GM23338 (cell line): ENCODE data around the gene CCNG2. TPM values are rescaled to one million over a fixed set of nuclear protein-coding genes. Genes with fewer than 3 reads are reported as not detected.

Source experiments
- ATAC-seq: fragments of 200-7000 bp; cut with Tn5 transposase; 3 replicates; pipeline ENCODE4 v1.9.1; 2020
- DNase-seq: peaks from one replicate; pipeline ENCODE4 v3.0.0-alpha.2; 2015; ENCODE audit warnings: low spot score
- H2AFZ ChIP-seq: fragments of 200-600 bp; sonication (generic); 2 replicates; pipeline ENCODE4 v1.8.0; 2016; ENCODE audit warnings: antibody characterized with exemption, mild to moderate bottlenecking, moderate library complexity
- H3F3A ChIP-seq: fragments of 200-600 bp; sonication (generic); replicated peaks from 2 replicates; pipeline ENCODE4 v1.8.0; 2017; ENCODE audit warnings: antibody characterized with exemption, mixed run types, low read depth
- H3K27ac ChIP-seq: fragments of 200-600 bp; sonication (generic); 2 replicates; pipeline ENCODE4 v1.6.1; 2016; ENCODE audit warnings: low read depth
- H3K27me3 ChIP-seq: fragments of 200-600 bp; sonication (generic); 2 replicates; pipeline ENCODE4 v1.8.0; 2016; ENCODE audit warnings: mild to moderate bottlenecking, mixed run types, moderate library complexity; ENCODE audit not compliant: insufficient read depth
- H3K36me3 ChIP-seq: fragments of 200-600 bp; sonication (generic); 2 replicates; pipeline ENCODE4 v1.8.0; 2016; ENCODE audit warnings: mild to moderate bottlenecking; ENCODE audit not compliant: insufficient read depth
- H3K4me1 ChIP-seq: fragments of 200-600 bp; sonication (generic); 2 replicates; pipeline ENCODE4 v1.8.0; 2016; ENCODE audit warnings: mild to moderate bottlenecking, moderate library complexity; ENCODE audit not compliant: insufficient read depth
- H3K4me2 ChIP-seq: fragments of 200-600 bp; sonication (generic); 2 replicates; pipeline ENCODE4 v1.7.1; 2017; ENCODE audit warnings: mixed run types
- H3K4me3 ChIP-seq: fragments of 200-600 bp; sonication (generic); 2 replicates; pipeline ENCODE4 v1.6.1; 2016; ENCODE audit warnings: mixed run types
- H3K79me2 ChIP-seq: fragments of 200-600 bp; sonication (generic); replicated peaks from 2 replicates; pipeline ENCODE4 v1.8.0; 2017; ENCODE audit warnings: mild to moderate bottlenecking; ENCODE audit not compliant: insufficient read depth
- H3K9me2 ChIP-seq: fragments of 200-600 bp; sonication (generic); 2 replicates; pipeline ENCODE4 v1.8.0; 2017; ENCODE audit not compliant: insufficient read depth
- H4K20me1 ChIP-seq: fragments of 200-600 bp; sonication (generic); replicated peaks from 2 replicates; pipeline ENCODE4 v1.8.0; 2017; ENCODE audit warnings: mild to moderate bottlenecking; ENCODE audit not compliant: insufficient read depth
- H3K27ac Mint-ChIP-seq: 2 replicates; pipeline ENCODE4 v1.8.0; 2020; ENCODE audit warnings: inconsistent platforms, mild to moderate bottlenecking, moderate library complexity, mixed read lengths
- H3K27me3 Mint-ChIP-seq: 3 replicates; pipeline ENCODE4 v1.8.0; 2022; ENCODE audit warnings: low read depth, mild to moderate bottlenecking, moderate library complexity, mixed read lengths, inconsistent platforms; ENCODE audit not compliant: insufficient read depth, poor library complexity
- H3K36me3 Mint-ChIP-seq: 3 replicates; pipeline ENCODE4 v1.8.0; 2021; ENCODE audit warnings: low read depth, mild to moderate bottlenecking, inconsistent platforms, moderate library complexity, mixed read lengths
- H3K4me1 Mint-ChIP-seq: 3 replicates; pipeline ENCODE4 v1.8.0; 2020; ENCODE audit warnings: mild to moderate bottlenecking, inconsistent platforms, mixed read lengths
- H3K4me3 Mint-ChIP-seq: 3 replicates; pipeline ENCODE4 v1.8.0; 2021; ENCODE audit warnings: moderate library complexity, mild to moderate bottlenecking, inconsistent platforms, mixed read lengths
- H3K9me3 Mint-ChIP-seq: 3 replicates; pipeline ENCODE4 v1.8.0; 2020; ENCODE audit warnings: moderate library complexity, mild to moderate bottlenecking, inconsistent platforms, mixed read lengths
- CREB1 ChIP-seq: fragments of 250-450 bp; sonication (Bioruptor Pico); IDR thresholded peaks from 2 replicates; pipeline ENCODE4 v1.5.0; 2020; ENCODE audit warnings: low read depth, mild to moderate bottlenecking, moderate library complexity
- CTCF ChIP-seq, 2 experiments: fragments of 200-600 bp in 1 of 2; sonication (generic) in 1 of 2; conservative IDR thresholded peaks; 2 replicates each; pipeline versions ENCODE4 v1.5.1 to v1.6.1; 2016 to 2017; ENCODE audit warnings: antibody characterized with exemption in 2 of 2, low read depth in 2 of 2, mild to moderate bottlenecking in 2 of 2, moderate library complexity in 1 of 2
- EZH2 ChIP-seq: fragments of 200-600 bp; sonication (generic); IDR thresholded peaks from one replicate; pipeline ENCODE4 v1.8.0; 2017; ENCODE audit warnings: antibody characterized with exemption, mild to moderate bottlenecking, low read depth; ENCODE audit not compliant: unreplicated experiment
- JUNB ChIP-seq: IDR thresholded peaks from one replicate; pipeline ENCODE4 v1.6.1; 2016; ENCODE audit warnings: antibody characterized with exemption; ENCODE audit not compliant: unreplicated experiment
- NANOG ChIP-seq: IDR thresholded peaks from 2 replicates; pipeline ENCODE4 v1.6.1; 2016; ENCODE audit warnings: antibody characterized with exemption, borderline replicate concordance
- POLR2AphosphoS5 ChIP-seq: IDR thresholded peaks from 2 replicates; pipeline ENCODE4 v1.6.1; 2016; ENCODE audit warnings: antibody characterized with exemption, low read depth
- ZNF331 ChIP-seq: fragments of 250-450 bp; sonication (Bioruptor Pico); IDR thresholded peaks from 2 replicates; pipeline ENCODE4 v1.5.0; 2020; ENCODE audit warnings: low read depth, mild to moderate bottlenecking, moderate library complexity
- polyA plus RNA-seq: library from polyadenylated mRNA; unstranded; fragments of >200 nt; fragmentation: Nextera tagmentation; extraction: Ambion mirVana; gene quantifications from 2 replicates; pipeline ENCODE4 v1.2.1, GENCODE V29; 2016
- total RNA-seq: library from RNA; depleted of rRNA; stranded (reverse); fragments of >200 nt; shearing (Covaris generic); gene quantifications from 2 replicates; pipeline ENCODE4 v1.2.3, GENCODE V29; 2014
- TF ChIP-seq, protein P1 (sequence below): IDR thresholded peaks from one replicate; pipeline ENCODE4 v1.6.1; 2018; ENCODE audit warnings: antibody characterized with exemption; ENCODE audit not compliant: unreplicated experiment
- TF ChIP-seq, protein P2 (sequence below): IDR thresholded peaks from 2 replicates; pipeline ENCODE4 v1.6.1; 2016; ENCODE audit warnings: antibody characterized with exemption

Gene CCNG2
- total and polyA plus RNA-seq, 2 experiments from 2014 or later: 7.1 to 16.5 TPM

GRCh38 chr4:77203380-77204197, 46.6 kb downstream of the CCNG2 start:
- H3K9me2 ChIP-seq: 0 out of 2 replicates have a peak, but pooled peaks cover 5% of the 10 kb centered on the region
- H3F3A ChIP-seq: no peaks in the 10 kb centered on the region
- Mint-ChIP-seq H3K9me3 (no peaks in the 10 kb centered on the region), H3K27ac (no peak overlapping the region), H3K36me3 (no peaks in the 10 kb centered on the region), H3K27me3 (no peaks in the 10 kb centered on the region), H3K4me3 (no peak overlapping the region), H3K4me1 (no peaks in the 10 kb centered on the region)
- no peak for TF ChIP-seq JUNB
- TF ChIP-seq, protein P1, sequence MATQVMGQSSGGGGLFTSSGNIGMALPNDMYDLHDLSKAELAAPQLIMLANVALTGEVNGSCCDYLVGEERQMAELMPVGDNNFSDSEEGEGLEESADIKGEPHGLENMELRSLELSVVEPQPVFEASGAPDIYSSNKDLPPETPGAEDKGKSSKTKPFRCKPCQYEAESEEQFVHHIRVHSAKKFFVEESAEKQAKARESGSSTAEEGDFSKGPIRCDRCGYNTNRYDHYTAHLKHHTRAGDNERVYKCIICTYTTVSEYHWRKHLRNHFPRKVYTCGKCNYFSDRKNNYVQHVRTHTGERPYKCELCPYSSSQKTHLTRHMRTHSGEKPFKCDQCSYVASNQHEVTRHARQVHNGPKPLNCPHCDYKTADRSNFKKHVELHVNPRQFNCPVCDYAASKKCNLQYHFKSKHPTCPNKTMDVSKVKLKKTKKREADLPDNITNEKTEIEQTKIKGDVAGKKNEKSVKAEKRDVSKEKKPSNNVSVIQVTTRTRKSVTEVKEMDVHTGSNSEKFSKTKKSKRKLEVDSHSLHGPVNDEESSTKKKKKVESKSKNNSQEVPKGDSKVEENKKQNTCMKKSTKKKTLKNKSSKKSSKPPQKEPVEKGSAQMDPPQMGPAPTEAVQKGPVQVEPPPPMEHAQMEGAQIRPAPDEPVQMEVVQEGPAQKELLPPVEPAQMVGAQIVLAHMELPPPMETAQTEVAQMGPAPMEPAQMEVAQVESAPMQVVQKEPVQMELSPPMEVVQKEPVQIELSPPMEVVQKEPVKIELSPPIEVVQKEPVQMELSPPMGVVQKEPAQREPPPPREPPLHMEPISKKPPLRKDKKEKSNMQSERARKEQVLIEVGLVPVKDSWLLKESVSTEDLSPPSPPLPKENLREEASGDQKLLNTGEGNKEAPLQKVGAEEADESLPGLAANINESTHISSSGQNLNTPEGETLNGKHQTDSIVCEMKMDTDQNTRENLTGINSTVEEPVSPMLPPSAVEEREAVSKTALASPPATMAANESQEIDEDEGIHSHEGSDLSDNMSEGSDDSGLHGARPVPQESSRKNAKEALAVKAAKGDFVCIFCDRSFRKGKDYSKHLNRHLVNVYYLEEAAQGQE: no peak
- TF ChIP-seq EZH2: no peak
- TF ChIP-seq, protein P2, sequence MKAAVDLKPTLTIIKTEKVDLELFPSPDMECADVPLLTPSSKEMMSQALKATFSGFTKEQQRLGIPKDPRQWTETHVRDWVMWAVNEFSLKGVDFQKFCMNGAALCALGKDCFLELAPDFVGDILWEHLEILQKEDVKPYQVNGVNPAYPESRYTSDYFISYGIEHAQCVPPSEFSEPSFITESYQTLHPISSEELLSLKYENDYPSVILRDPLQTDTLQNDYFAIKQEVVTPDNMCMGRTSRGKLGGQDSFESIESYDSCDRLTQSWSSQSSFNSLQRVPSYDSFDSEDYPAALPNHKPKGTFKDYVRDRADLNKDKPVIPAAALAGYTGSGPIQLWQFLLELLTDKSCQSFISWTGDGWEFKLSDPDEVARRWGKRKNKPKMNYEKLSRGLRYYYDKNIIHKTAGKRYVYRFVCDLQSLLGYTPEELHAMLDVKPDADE: no peak
- no peak for TF ChIP-seq ZNF331 (CRISPR knock-in tag)
- TF ChIP-seq POLR2AphosphoS5: no peak
- peak; percentile 85 to 95 for TF ChIP-seq CTCF (conservative IDR thresholded peaks at IDR 0.05; ENCODE audit: low read depth in 2 of 2)
- no peak for TF ChIP-seq NANOG
- no peak for TF ChIP-seq CREB1
- no peaks in the 10 kb centered on the region for H3K4me1 ChIP-seq
- H2AFZ ChIP-seq: peak overlapping the region; percentile 52; the same call in 1 of the 2 replicates
- H3K4me2 ChIP-seq: no peak overlapping the region
- no peaks in the 10 kb centered on the region for H3K27me3 ChIP-seq
- no peaks in the 10 kb centered on the region for H3K36me3 ChIP-seq
- H3K79me2 ChIP-seq: no peaks in the 10 kb centered on the region
- H3K27ac ChIP-seq: no peak overlapping the region
- peak; percentile 95 for DNase-seq
- no peak overlapping the region for H3K4me3 ChIP-seq
- ATAC-seq: peak; percentile 97
- no peaks in the 10 kb centered on the region for H4K20me1 ChIP-seq
